Body of pancreas (tissue), 4 donors: ENCODE results near the gene DNAJC1. TPM values are rescaled to one million over a fixed set of nuclear protein-coding genes. Genes with fewer than 3 reads are reported as not detected.

Experiments used
- ATAC-seq: fragments of 150-250 bp; one replicate; pipeline ENCODE4 v1.9.1; 2016
- DNase-seq, 4 donors: peaks; one replicate each; pipeline ENCODE4 v3.0.0-alpha.2; 2019
- H3K27ac ChIP-seq, 4 donors: fragments of 200-600 bp; sonication (generic); 1 replicate in 3 of 4; 2 replicates in 1 of 4; pipeline versions ENCODE4 v1.5.1 to v1.6.1; 2016 to 2019; ENCODE audit warnings: mild to moderate bottlenecking in 1 of 4, mixed read lengths in 1 of 4, moderate library complexity in 1 of 4
- H3K27me3 ChIP-seq, 2 donors: fragments of 200-600 bp; sonication (generic); one replicate each; pipeline ENCODE4 v1.6.0; 2016; ENCODE audit warnings: mild to moderate bottlenecking in 1 of 2
- H3K36me3 ChIP-seq, 2 donors: fragments of 200-600 bp; sonication (generic); replicated peaks in 1 of 2; 2 replicates each; pipeline ENCODE4 v1.5.1; 2016; ENCODE audit warnings: low read depth in 2 of 2; ENCODE audit not compliant: insufficient read depth in 1 of 2
- H3K4me1 ChIP-seq: fragments of 200-600 bp; sonication (generic); one replicate; pipeline ENCODE4 v1.6.0; 2016
- H3K4me3 ChIP-seq, 2 donors: fragments of 200-600 bp; sonication (generic); 1 replicate in 1 of 2; 2 replicates in 1 of 2; pipeline ENCODE4 v1.5.1; 2016 to 2019
- H3K9me3 ChIP-seq, 3 donors: fragments of 200-600 bp; sonication (generic); 1 replicate in 2 of 3; 2 replicates in 1 of 3; pipeline ENCODE4 v1.5.1; 2016
- POLR2A ChIP-seq, 3 donors: fragments of 450-650 bp; IDR thresholded peaks; one replicate each; pipeline ENCODE4 v1.6.1; 2016; ENCODE audit warnings: antibody characterized with exemption in 3 of 3, mild to moderate bottlenecking in 2 of 3
- WGBS, 2 donors: methylation state at CpG; one replicate each; pipeline ENCODE4 v1.1.5; 2017; 5-methylcytosine and 5-hydroxymethylcytosine counted together
- intact Hi-C: fragments of 100-400 bp; cut with DNase I; formaldehyde crosslinking; loops from one replicate; pipeline ENCODE4 v1.15.1; 2023
- total RNA-seq, 2 donors: library from RNA; depleted of rRNA; stranded (reverse); fragments of >200 nt; gene quantifications; one replicate each; pipeline ENCODE4 v1.1.0, GENCODE V29; 2016
- TF ChIP-seq, protein P1 (sequence below), 7 experiments: fragments of 450-650 bp in 4 of 7; fragments of 200-600 bp in 3 of 7; sonication (generic) in 3 of 7; IDR thresholded peaks; one replicate each; pipeline ENCODE4 v1.5.1; 2016 to 2019; ENCODE audit warnings: antibody characterized with exemption in 7 of 7

Gene DNAJC1
- total RNA-seq, 2 donors from 2014 or later: 45.7 to 90.3 TPM

DNA sequence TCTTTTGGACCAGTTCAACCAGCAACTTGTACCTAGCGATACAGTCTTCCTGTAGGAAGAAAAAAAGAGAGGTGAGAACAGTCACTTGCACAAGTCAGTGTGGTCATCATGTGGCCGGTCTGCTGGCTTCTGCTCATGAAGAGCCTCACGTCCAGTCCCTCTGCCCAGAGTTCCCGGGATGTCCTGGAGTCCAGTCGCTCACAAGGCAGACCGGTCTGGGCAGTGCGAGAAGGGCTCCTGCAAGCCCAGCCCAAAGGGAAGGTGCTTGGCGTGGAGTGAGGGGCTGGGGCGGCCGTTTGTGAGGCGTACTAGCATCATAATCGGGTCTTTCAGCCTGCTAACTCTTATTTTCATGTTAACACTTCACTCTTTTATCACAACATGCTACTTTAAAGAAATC lies 246.8 kb downstream of the DNAJC1 start:
- Histone ChIP-seq H3K36me3 (peaks cover 0 to 3% of the 10 kb centered on the region in 2 donors), H3K27ac (no peak overlapping the region), H3K4me3 (no peak overlapping the region), H3K9me3 (no peaks in the 10 kb centered on the region), H3K27me3 (no peaks in the 10 kb centered on the region), H3K4me1 (no peaks in the 10 kb centered on the region)
- 85 to 91% methylated on average over 12 of the region's 12 CpGs for WGBS, 2 donors
- DNase-seq (no peak), ATAC-seq (no peak)
- intact Hi-C loops: no loop called here
- TF ChIP-seq, protein P1, sequence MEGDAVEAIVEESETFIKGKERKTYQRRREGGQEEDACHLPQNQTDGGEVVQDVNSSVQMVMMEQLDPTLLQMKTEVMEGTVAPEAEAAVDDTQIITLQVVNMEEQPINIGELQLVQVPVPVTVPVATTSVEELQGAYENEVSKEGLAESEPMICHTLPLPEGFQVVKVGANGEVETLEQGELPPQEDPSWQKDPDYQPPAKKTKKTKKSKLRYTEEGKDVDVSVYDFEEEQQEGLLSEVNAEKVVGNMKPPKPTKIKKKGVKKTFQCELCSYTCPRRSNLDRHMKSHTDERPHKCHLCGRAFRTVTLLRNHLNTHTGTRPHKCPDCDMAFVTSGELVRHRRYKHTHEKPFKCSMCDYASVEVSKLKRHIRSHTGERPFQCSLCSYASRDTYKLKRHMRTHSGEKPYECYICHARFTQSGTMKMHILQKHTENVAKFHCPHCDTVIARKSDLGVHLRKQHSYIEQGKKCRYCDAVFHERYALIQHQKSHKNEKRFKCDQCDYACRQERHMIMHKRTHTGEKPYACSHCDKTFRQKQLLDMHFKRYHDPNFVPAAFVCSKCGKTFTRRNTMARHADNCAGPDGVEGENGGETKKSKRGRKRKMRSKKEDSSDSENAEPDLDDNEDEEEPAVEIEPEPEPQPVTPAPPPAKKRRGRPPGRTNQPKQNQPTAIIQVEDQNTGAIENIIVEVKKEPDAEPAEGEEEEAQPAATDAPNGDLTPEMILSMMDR (IDR thresholded peaks at IDR 0.05): no peak
- no peak for TF ChIP-seq POLR2A (IDR thresholded peaks at IDR 0.05)

DNA sequence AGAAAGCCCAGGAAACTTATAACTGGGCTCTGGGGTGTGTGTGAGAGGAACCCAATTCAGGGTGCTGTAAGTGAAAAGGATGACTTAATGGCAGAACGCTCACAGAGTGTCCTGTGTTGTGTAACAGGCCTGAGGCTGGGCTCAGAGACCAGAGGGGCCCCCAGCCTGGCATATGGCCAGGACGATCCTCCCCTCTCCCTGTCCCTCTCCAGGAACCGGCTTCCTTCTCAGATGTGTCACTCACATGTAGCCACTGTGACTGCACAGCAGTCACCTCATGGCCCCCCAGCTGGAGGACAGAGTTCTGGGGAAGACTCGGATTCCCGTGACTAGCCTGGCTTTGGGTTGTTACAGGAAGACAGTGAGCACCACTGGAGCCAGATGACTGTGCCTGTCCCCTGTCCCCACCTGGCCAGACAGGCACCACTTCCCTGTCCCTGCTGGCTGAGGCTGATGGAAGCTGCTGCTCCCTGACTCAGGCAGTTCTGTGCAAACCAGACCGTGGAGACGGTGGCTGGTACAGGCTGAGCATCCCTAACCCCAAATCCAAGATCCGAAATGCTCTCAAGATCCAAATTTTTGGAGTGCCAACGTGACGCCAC lies 249.0 kb downstream of the DNAJC1 start:
- 81 to 87% methylated on average over 7 to 10 of the region's 10 CpGs for WGBS, 2 donors
- Histone ChIP-seq H3K9me3 (no peaks in the 10 kb centered on the region), H3K36me3 (peaks cover 0 to 3% of the 10 kb centered on the region in 2 donors), H3K4me1 (no peaks in the 10 kb centered on the region), H3K27ac (no peak overlapping the region), H3K4me3 (no peak overlapping the region), H3K27me3 (no peaks in the 10 kb centered on the region)
- TF ChIP-seq POLR2A (IDR thresholded peaks at IDR 0.05): no peak
- TF ChIP-seq, protein P1 (IDR thresholded peaks at IDR 0.05): no peak
- no peak for ATAC-seq
- intact Hi-C loops: no loop called here
- no peak for DNase-seq

DNA sequence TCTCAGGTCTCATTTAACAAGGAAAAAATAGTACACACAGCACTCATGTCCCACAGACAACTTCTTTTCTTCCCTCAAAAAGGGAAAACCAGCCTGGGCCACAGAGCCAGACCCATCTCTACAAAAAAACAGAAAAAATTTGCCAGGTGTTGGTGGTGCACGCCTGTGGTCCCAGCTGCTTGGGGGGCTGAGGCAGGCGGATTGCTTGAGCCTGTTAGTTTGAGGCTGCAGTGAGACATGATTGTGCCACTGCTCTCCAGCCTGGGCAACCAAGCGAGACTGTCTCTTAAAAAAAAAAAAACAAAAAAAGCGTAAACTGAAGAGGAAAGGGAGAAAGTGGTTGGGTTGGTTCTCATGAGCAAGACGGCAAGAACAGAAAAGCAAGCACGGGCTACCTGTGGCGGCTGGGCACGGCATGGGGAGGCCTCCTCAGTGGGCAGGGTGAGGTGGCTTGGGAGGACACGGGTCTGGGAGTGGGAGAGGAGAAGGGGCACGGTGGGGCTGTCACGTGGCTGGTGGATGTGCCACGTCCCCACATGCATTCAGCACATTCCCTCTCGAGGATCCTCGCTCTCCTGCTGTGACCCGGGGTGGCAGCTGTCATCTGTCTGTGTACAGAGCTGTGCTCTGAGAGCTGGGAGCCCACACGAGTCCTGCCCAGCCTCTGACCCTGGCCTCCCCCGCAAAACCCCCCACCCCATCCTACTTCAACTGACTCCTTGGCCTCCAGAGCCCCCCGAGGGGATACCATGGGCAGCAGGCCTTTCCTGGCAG lies 249.8 kb downstream of the DNAJC1 start:
- 91% methylated on average over 16 to 18 of the region's 18 CpGs for WGBS, 2 donors
- intact Hi-C loops: no loop called here
- no peaks in the 10 kb centered on the region for H3K27me3 ChIP-seq

DNA sequence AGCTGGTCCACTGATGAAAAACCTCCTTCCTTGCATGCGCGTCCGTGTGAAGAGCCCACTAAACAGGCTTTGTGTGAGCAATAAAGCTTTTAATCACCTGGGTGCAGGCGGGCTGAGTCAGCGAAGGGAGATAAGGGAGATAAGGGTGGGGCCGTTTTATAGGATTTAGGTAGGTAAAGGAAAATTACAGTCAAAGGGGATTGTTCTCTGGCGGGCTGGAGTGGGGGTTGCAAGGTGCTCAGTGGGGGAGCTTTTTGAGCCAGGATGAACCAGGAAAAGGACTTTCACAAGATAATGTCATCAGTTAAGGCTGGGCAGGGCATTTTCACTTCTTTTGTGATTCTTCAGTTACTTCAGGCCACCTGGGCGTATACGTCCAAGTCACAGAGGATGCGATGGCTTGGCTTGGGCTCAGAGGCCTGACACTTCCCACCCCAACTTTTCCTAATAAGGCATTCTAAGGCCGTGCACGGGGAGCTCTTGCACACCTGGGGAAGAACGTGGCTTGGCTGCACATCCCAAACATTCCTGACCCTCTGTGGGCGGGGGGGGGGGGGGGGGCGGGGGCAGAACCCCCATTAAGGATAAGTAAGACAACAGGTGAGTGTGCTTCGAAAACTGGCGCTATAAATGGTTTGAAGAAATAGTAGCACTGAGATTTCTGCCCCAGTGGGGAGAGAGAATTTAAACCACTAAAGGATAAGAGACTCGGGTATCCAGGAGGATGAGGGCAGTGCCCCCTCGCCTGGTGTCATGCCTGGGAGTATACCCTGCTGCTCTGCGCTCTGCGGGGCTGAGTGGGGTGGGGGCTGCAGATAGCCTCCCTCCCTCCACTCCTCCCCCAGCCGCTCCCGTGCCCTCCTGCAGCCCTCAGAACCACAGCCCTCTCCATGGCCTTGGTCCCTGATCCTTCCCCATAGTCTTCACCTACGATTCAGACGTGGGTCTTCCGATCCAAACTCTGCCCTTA lies 251.9 kb downstream of the DNAJC1 start:
- no peak overlapping the region for H3K27ac ChIP-seq
- intact Hi-C loops: no loop called here
- no peaks in the 10 kb centered on the region for H3K4me1 ChIP-seq
- no peak for DNase-seq
- WGBS, 2 donors: 82 to 84% methylated on average over 26 of the region's 26 CpGs
- TF ChIP-seq POLR2A (IDR thresholded peaks at IDR 0.05): no peak
- TF ChIP-seq, protein P1 (IDR thresholded peaks at IDR 0.05): no peak
- no peak for ATAC-seq
- H3K9me3 ChIP-seq: no peaks in the 10 kb centered on the region
- no peak overlapping the region for H3K4me3 ChIP-seq
- no peaks in the 10 kb centered on the region for H3K27me3 ChIP-seq
- no peaks in the 10 kb centered on the region for H3K36me3 ChIP-seq

More for the DNA sequence above, 249.8 kb downstream of the DNAJC1 start:
- ATAC-seq (no peak), DNase-seq (no peak)
- Histone ChIP-seq H3K27ac (no peak overlapping the region), H3K36me3 (peaks cover 0 to 2% of the 10 kb centered on the region in 2 donors), H3K4me1 (no peaks in the 10 kb centered on the region), H3K9me3 (no peaks in the 10 kb centered on the region), H3K4me3 (no peak overlapping the region)
- TF ChIP-seq, protein P1 (IDR thresholded peaks at IDR 0.05): no peak
- TF ChIP-seq POLR2A (IDR thresholded peaks at IDR 0.05): no peak
